A673 (cell line): ENCODE data around the gene GH2. TPM values are rescaled to one million over a fixed set of nuclear protein-coding genes. Genes with fewer than 3 reads are reported as not detected.
"Not testable (repeated sequence)": the region's sequence is repeated elsewhere in the genome, so short reads cannot be mapped to it uniquely, and the experiment has no call there.

Source experiments
- BruUV-seq: library from RNA; stranded (reverse); fragments of 400-500 nt; replicated peaks from 2 replicates; lab custom pipeline; 2021; lab: Mats Ljungman, UMichigan
- CTCF ChIA-PET: fragments of 300-600 bp; sonication (Branson Sonifier 250); formaldehyde crosslinking; loops from one replicate; lab custom pipeline; 2022; ENCODE audit warnings: antibody characterized with exemption; lab: Charles Lee
- POLR2A ChIA-PET: fragments of 300-600 bp; sonication (Branson Sonifier 250); formaldehyde crosslinking; loops from one replicate; lab custom pipeline; 2022; ENCODE audit warnings: antibody characterized with exemption; ENCODE audit not compliant: low non-redundant PET; lab: Charles Lee
- DNase-seq: peaks from one replicate; pipeline ENCODE4 v3.0.0-alpha.2; 2015; ENCODE audit warnings: low spot score
- H3K27ac ChIP-seq: fragments of 200-600 bp; sonication (generic); 2 replicates; pipeline ENCODE4 v1.5.1; 2016; ENCODE audit warnings: mixed run types, low read depth, mild to moderate bottlenecking, mixed read lengths, antibody characterized with exemption, low read length; ENCODE audit not compliant: poor library complexity, severe bottlenecking
- H3K27me3 ChIP-seq: fragments of 200-600 bp; sonication (generic); replicated peaks from 2 replicates; pipeline ENCODE4 v1.6.1; 2017; ENCODE audit warnings: mixed run types, low read depth, mild to moderate bottlenecking, mixed read lengths, antibody characterized with exemption, low read length; ENCODE audit not compliant: insufficient read depth, poor library complexity
- H3K36me3 ChIP-seq: fragments of 200-600 bp; sonication (generic); 2 replicates; pipeline ENCODE4 v1.6.1; 2016; ENCODE audit warnings: mixed run types, mild to moderate bottlenecking, mixed read lengths, antibody characterized with exemption, low read length; ENCODE audit not compliant: insufficient read depth, poor library complexity, severe bottlenecking
- H3K4me1 ChIP-seq: fragments of 200-600 bp; sonication (generic); 2 replicates; pipeline ENCODE4 v1.6.1; 2017; ENCODE audit warnings: mixed run types, mild to moderate bottlenecking, mixed read lengths, antibody characterized with exemption, low read length; ENCODE audit not compliant: insufficient read depth, poor library complexity, severe bottlenecking
- H3K4me3 ChIP-seq: fragments of 200-600 bp; sonication (generic); 2 replicates; pipeline ENCODE4 v1.5.1; 2016; ENCODE audit warnings: low read depth, mixed run types, mild to moderate bottlenecking, mixed read lengths, low read length; ENCODE audit not compliant: poor library complexity, severe bottlenecking
- H3K9me3 ChIP-seq: fragments of 200-600 bp; sonication (generic); 2 replicates; pipeline ENCODE4 v1.6.1; 2016; ENCODE audit warnings: mixed run types, low read depth, mild to moderate bottlenecking, mixed read lengths, antibody characterized with exemption, low read length; ENCODE audit not compliant: poor library complexity, severe bottlenecking
- EZH2 ChIP-seq: fragments of 200-600 bp; sonication (generic); IDR thresholded peaks from 2 replicates; pipeline ENCODE4 v1.6.1; 2017; ENCODE audit warnings: borderline replicate concordance, low read depth, mild to moderate bottlenecking, mixed read lengths, antibody characterized with exemption, low read length; ENCODE audit not compliant: poor library complexity, severe bottlenecking
- intact Hi-C: fragments of 100-400 bp; cut with micrococcal nuclease; formaldehyde crosslinking; loops from one replicate; pipeline ENCODE4 v1.10.0; 2022; ENCODE audit not compliant: unreplicated experiment
- total RNA-seq: library from RNA; stranded (reverse); gene quantifications from 2 replicates; pipeline ENCODE4 v1.2.3, GENCODE V29; 2021
- TF ChIP-seq, protein P1 (sequence below): fragments of 300-800, 200-600 bp; sonication (generic); conservative IDR thresholded peaks from 2 replicates; pipeline ENCODE4 v1.5.1; 2017; ENCODE audit warnings: low read depth, mild to moderate bottlenecking, antibody characterized with exemption, low read length, moderate library complexity, mixed read lengths

Gene GH2
- total RNA-seq, 1 experiment from 2014 or later = not detected

DNA sequence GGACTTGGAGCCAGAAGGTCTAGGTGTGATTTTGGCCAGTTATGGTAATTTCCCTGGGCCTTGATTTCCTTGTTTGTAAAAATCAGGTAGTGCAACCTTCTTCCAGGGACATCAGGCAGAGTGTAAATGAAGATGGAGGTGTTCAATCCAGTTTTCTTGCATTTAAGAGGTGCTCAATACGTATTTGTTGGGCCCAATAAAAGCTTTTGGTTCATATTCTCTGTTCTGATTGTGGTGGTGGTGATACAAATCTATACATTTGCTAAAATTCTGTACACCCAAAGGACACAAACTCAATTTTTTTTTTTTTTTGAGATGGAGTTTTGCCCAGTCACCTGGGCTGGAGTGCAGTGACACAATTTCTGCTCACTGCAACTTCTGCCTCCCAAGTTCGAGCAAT, 44.4 kb upstream of the GH2 start:
- Histone ChIP-seq H3K36me3 (no peaks in the 10 kb centered on the region), H3K27me3 (no peaks in the 10 kb centered on the region), H3K4me3 (no peak overlapping the region), H3K27ac (no peak overlapping the region), H3K4me1 (no peaks in the 10 kb centered on the region), H3K9me3 (no peaks in the 10 kb centered on the region)
- BruUV-seq = no TSS peak
- CTCF ChIA-PET = no interaction called here
- intact Hi-C loops = no loop called here
- POLR2A ChIA-PET = interaction anchor here (0.6 kb wide), 1 partner anchor 11 kb away, joined by 11 read pairs; no protein-coding TSS in a partner anchor
- DNase-seq = no peak
- TF ChIP-seq EZH2 = no peak

DNA sequence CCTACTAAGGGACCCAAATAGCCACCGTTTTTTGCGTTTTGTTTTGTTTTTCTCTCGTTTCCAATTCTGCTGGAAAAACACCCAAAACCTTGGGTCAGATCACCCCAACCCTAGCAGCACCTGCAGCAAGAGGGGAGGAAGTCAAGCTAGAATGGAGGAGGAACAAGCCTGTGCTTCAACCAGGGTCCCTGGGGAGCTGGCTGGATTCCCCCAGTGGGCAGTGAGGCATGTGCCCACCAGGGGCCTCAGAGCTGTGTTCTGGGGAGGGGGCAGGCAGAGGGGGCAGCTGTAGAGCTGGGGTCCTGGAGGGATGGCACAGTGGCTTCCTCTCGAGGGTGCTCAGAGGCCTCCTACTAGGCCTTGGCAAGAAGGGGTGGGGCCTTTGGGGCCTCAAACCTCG, 43.9 kb upstream of the GH2 start:
- intact Hi-C loops = no loop called here
- no peak for TF ChIP-seq EZH2
- TF ChIP-seq, protein P1, sequence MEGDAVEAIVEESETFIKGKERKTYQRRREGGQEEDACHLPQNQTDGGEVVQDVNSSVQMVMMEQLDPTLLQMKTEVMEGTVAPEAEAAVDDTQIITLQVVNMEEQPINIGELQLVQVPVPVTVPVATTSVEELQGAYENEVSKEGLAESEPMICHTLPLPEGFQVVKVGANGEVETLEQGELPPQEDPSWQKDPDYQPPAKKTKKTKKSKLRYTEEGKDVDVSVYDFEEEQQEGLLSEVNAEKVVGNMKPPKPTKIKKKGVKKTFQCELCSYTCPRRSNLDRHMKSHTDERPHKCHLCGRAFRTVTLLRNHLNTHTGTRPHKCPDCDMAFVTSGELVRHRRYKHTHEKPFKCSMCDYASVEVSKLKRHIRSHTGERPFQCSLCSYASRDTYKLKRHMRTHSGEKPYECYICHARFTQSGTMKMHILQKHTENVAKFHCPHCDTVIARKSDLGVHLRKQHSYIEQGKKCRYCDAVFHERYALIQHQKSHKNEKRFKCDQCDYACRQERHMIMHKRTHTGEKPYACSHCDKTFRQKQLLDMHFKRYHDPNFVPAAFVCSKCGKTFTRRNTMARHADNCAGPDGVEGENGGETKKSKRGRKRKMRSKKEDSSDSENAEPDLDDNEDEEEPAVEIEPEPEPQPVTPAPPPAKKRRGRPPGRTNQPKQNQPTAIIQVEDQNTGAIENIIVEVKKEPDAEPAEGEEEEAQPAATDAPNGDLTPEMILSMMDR = no peak
- no peak for DNase-seq
- no peaks in the 10 kb centered on the region for H3K27me3 ChIP-seq
- BruUV-seq = no TSS peak
- no peaks in the 10 kb centered on the region for H3K9me3 ChIP-seq
- no peaks in the 10 kb centered on the region for H3K4me1 ChIP-seq
- no peaks in the 10 kb centered on the region for H3K36me3 ChIP-seq
- CTCF ChIA-PET = no interaction called here
- no peak overlapping the region for H3K4me3 ChIP-seq
- no peak overlapping the region for H3K27ac ChIP-seq
- POLR2A ChIA-PET = no interaction called here

DNA sequence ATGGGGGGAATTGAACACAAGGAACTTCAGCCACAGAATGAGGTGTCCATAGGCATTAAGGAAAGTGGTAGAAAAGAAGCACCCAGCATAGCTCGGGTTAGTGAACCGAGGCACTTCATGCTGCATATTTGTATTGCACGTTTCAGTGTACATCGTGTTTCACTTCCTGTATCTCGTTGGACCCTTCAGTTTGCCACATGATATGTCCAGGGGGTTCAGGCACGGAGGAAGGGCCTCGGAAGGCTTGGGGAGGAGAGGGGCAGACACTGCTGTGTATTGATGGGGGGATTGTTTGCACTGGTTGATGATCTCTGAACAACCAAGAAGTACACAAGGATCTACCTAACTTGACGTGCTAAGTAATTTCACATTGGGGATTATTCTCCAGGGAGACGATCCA, 40.7 kb upstream of the GH2 start:
- H3K27me3 ChIP-seq, POLR2A ChIA-PET, DNase-seq, H3K36me3 ChIP-seq, H3K9me3 ChIP-seq, H3K27ac ChIP-seq, BruUV-seq, H3K4me3 ChIP-seq, H3K4me1 ChIP-seq, intact Hi-C loops: not testable (repeated sequence)
- CTCF ChIA-PET = interaction anchor here (0.7 kb wide), 1 partner anchor 107 kb away, joined by 3 read pairs; no protein-coding TSS in a partner anchor

DNA sequence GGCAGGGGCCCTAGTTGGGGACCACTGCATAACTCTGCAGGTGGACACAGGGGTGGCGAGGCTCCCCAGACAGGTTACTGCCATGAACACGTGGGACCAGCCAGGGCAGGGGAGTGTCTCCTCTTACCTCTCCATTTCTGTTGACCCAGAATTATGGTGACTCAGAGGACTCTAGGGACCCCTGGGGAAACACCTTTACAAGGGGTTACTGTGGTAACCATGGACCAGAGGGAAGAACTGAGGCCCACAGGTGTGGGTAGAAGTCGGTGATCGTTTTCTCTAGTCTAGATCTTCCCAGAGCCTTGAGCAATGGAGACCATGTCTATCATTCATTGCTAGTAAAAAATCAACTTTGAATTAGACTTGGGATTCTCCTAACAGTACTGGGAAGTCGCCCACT, 39.0 kb upstream of the GH2 start:
- H3K4me3 ChIP-seq, H3K9me3 ChIP-seq, intact Hi-C loops, POLR2A ChIA-PET, DNase-seq, H3K4me1 ChIP-seq, H3K36me3 ChIP-seq, H3K27ac ChIP-seq, H3K27me3 ChIP-seq, BruUV-seq: not testable (repeated sequence)
- CTCF ChIA-PET = interaction anchor here (2.3 kb wide), 1 partner anchor 213 kb away, joined by 16 read pairs; no protein-coding TSS in a partner anchor

DNA sequence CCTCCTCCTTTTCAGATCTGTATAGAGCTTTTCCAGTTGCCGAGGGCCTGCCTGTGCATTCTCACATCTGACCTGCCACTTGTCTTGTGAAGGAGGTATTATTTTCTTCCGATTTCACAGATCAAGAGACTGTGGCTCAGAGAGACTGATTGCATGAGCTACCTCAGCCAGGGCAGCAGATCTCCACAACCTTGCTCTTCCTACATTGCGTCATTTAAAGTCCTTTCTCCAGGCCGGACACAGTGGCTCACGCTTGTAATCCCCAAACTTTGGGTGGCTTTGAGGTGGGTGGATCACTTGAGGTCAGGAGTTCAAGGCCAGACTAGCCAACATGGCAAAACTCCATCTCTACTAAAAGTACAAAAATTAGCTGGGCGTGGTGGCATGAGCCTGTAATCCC, 38.3 kb upstream of the GH2 start:
- H3K9me3 ChIP-seq, DNase-seq, H3K27ac ChIP-seq, BruUV-seq, H3K36me3 ChIP-seq, H3K4me3 ChIP-seq, intact Hi-C loops, POLR2A ChIA-PET, H3K4me1 ChIP-seq, H3K27me3 ChIP-seq: not testable (repeated sequence)
- CTCF ChIA-PET = interaction anchor here (1.2 to 2.3 kb wide), 5 partner anchors 26 to 362 kb away, joined by 4 to 21 read pairs (median 13); no protein-coding TSS in a partner anchor
